K562 (cell line): ENCODE data around the gene R3HDM2. TPM values are rescaled to one million over a fixed set of nuclear protein-coding genes. Genes with fewer than 3 reads are reported as not detected.

ENCODE experiments used
- FOXA3 ChIP-seq, 2 experiments: fragments of 450-650 bp in 1 of 2; sonication (generic) in 1 of 2; formaldehyde crosslinking; IDR thresholded peaks in 1 of 2; conservative IDR thresholded peaks in 1 of 2; 2 replicates each; pipeline versions ENCODE4 v1.4.0 to v1.8.0; 2020 to 2022; ENCODE audit warnings: mild to moderate bottlenecking in 2 of 2, missing genetic modification reagents in 1 of 2
- NFIC ChIP-seq: fragments of 450-650 bp; IDR thresholded peaks from 2 replicates; pipeline ENCODE4 v1.6.1; 2017; ENCODE audit warnings: mild to moderate bottlenecking, inconsistent platforms
- NFRKB ChIP-seq: fragments of 450-650 bp; IDR thresholded peaks from 2 replicates; pipeline ENCODE4 v1.6.1; 2016; ENCODE audit warnings: low read depth
- SMAD1 ChIP-seq: fragments of 150-350 bp; IDR thresholded peaks from 2 replicates; pipeline ENCODE4 v1.6.1; 2014; ENCODE audit warnings: low read length, low read depth; ENCODE audit not compliant: partially characterized antibody
- SMARCA4 ChIP-seq: fragments of 450-650 bp; IDR thresholded peaks from 2 replicates; pipeline ENCODE4 v1.6.1; 2016
- polyA plus RNA-seq, 8 experiments: library from polyadenylated mRNA; depleted of rRNA in 4 of 8; stranded (reverse) in 5 of 8; unstranded in 3 of 8; fragments of >200 nt; fragmentation: Nextera tagmentation in 2 of 8; fragmentation: Illumina TruSeq in 1 of 8; extraction: Ambion mirVana in 2 of 8; extraction: Trizol in 1 of 8; gene quantifications; 2 replicates each; pipeline versions ENCODE4 v1.2.1 to v1.2.3, GENCODE V29; 2011 to 2014; ENCODE audit warnings: inconsistent platforms in 1 of 8, missing spikeins in 1 of 8
- total RNA-seq, 7 experiments: library from RNA; depleted of rRNA in 6 of 7; stranded (reverse); fragments of >200 nt in 6 of 7; fragmentation: Illumina TruSeq in 2 of 7; extraction: Trizol in 2 of 7; gene quantifications; 2 replicates each; pipeline versions ENCODE4 v1.2.1 to v1.2.3, GENCODE V29; 2011 to 2021; ENCODE audit warnings: low replicate concordance in 1 of 7
- TF ChIP-seq, protein P1 (sequence below): sonication (generic); formaldehyde crosslinking; IDR thresholded peaks from 2 replicates; pipeline ENCODE4 v1.8.1; 2023; ENCODE audit warnings: missing genetic modification reagents, mild to moderate bottlenecking, borderline replicate concordance
- TF ChIP-seq, protein P2 (sequence below): fragments of 450-650 bp; formaldehyde crosslinking; IDR thresholded peaks from 2 replicates; pipeline ENCODE4 v1.4.0; 2020; ENCODE audit warnings: mild to moderate bottlenecking, moderate library complexity

The R3HDM2 gene
- total and polyA plus RNA-seq, 9 of the 15 experiments (the other 6 are each of a cell fraction or from before 2014, with no cell fraction given) = 3.3 to 18.8 (median 9.0) TPM

DNA sequence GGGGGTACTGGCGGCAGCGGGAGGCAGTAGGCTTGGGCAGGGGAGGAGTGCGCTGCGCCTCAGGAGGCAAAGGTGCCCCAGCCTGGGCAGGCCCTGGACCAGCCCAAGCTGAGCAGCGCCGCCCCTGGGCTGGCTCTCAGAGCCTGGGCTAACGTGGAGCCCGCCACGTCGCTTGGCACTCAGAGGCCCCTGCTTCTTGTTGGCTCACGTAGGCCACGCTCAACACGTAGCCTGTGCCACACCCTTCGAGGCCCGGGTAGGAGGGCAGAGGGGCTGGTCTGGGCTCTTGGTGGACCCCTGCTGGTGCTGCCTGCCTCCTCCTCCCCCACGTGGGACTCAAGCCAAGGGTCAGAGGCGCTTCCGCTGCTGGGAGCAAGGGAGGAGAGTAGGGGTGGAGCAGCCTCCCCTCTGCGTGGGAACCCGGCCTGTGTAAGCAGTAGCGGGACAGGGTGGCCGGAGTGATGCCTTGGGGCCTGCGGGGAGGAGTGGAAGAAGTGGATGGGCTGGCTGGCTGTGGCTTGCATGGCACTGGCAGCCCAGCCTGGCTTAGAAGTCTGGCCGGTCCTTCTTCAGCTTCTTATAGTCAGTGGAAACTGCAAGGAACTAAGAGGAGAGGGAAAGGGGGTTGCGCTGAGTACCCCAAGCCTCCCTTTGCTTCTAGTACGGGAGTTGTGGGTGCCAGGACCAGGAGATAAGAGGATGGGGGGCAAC lies 195.7 kb downstream of the R3HDM2 start (continued):
- TF ChIP-seq, protein P1, sequence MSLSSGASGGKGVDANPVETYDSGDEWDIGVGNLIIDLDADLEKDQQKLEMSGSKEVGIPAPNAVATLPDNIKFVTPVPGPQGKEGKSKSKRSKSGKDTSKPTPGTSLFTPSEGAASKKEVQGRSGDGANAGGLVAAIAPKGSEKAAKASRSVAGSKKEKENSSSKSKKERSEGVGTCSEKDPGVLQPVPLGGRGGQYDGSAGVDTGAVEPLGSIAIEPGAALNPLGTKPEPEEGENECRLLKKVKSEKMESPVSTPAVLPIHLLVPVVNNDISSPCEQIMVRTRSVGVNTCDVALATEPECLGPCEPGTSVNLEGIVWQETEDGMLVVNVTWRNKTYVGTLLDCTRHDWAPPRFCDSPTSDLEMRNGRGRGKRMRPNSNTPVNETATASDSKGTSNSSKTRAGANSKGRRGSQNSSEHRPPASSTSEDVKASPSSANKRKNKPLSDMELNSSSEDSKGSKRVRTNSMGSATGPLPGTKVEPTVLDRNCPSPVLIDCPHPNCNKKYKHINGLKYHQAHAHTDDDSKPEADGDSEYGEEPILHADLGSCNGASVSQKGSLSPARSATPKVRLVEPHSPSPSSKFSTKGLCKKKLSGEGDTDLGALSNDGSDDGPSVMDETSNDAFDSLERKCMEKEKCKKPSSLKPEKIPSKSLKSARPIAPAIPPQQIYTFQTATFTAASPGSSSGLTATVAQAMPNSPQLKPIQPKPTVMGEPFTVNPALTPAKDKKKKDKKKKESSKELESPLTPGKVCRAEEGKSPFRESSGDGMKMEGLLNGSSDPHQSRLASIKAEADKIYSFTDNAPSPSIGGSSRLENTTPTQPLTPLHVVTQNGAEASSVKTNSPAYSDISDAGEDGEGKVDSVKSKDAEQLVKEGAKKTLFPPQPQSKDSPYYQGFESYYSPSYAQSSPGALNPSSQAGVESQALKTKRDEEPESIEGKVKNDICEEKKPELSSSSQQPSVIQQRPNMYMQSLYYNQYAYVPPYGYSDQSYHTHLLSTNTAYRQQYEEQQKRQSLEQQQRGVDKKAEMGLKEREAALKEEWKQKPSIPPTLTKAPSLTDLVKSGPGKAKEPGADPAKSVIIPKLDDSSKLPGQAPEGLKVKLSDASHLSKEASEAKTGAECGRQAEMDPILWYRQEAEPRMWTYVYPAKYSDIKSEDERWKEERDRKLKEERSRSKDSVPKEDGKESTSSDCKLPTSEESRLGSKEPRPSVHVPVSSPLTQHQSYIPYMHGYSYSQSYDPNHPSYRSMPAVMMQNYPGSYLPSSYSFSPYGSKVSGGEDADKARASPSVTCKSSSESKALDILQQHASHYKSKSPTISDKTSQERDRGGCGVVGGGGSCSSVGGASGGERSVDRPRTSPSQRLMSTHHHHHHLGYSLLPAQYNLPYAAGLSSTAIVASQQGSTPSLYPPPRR (CRISPR knock-in tag) = no peak
- TF ChIP-seq NFIC (peak; percentile 95), FOXA3 (CRISPR knock-in tag; conservative IDR thresholded peaks at IDR 0.05 in 1 of 2, IDR thresholded peaks at IDR 0.05 in 1 of 2) (no peak), SMARCA4 (no peak), SMAD1 (no peak), NFRKB (no peak)
- TF ChIP-seq, protein P2, sequence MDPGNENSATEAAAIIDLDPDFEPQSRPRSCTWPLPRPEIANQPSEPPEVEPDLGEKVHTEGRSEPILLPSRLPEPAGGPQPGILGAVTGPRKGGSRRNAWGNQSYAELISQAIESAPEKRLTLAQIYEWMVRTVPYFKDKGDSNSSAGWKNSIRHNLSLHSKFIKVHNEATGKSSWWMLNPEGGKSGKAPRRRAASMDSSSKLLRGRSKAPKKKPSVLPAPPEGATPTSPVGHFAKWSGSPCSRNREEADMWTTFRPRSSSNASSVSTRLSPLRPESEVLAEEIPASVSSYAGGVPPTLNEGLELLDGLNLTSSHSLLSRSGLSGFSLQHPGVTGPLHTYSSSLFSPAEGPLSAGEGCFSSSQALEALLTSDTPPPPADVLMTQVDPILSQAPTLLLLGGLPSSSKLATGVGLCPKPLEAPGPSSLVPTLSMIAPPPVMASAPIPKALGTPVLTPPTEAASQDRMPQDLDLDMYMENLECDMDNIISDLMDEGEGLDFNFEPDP (CRISPR knock-in tag) = 0 out of 2 replicates have a peak, but pooled peaks have one; percentile 16
